DOHH2 (cell line): ENCODE results near the gene IRF6.

Source experiments
- H3F3A ChIP-seq: fragments of 200-600 bp; sonication (generic), shearing (Covaris generic); 2 replicates; pipeline ENCODE4 v1.6.0; 2016; ENCODE audit warnings: antibody characterized with exemption, mild to moderate bottlenecking; ENCODE audit not compliant: control insufficient read depth, insufficient read depth
- H3K27ac ChIP-seq: fragments of 200-600 bp; sonication (generic); 2 replicates; pipeline ENCODE4 v1.5.1; 2014; ENCODE audit warnings: low read depth, mild to moderate bottlenecking, low read length, moderate library complexity
- H3K27me3 ChIP-seq: fragments of 200-600 bp; sonication (generic); 2 replicates; pipeline ENCODE4 v1.6.1; 2014; ENCODE audit warnings: mild to moderate bottlenecking, low read length, mixed read lengths; ENCODE audit not compliant: control insufficient read depth
- H3K36me3 ChIP-seq: fragments of 200-600 bp; sonication (generic); 2 replicates; pipeline ENCODE4 v1.6.1; 2014; ENCODE audit warnings: mild to moderate bottlenecking, low read length, moderate library complexity, mixed read lengths; ENCODE audit not compliant: control insufficient read depth
- H3K4me1 ChIP-seq: fragments of 200-600 bp; sonication (generic); 2 replicates; pipeline ENCODE4 v1.6.1; 2014; ENCODE audit warnings: mild to moderate bottlenecking, low read length, mixed read lengths; ENCODE audit not compliant: control insufficient read depth
- H3K4me2 ChIP-seq: fragments of 200-600 bp; sonication (generic); 2 replicates; pipeline ENCODE4 v1.6.0; 2014; ENCODE audit warnings: mild to moderate bottlenecking, low read length, moderate library complexity
- H3K4me3 ChIP-seq: fragments of 200-600 bp; sonication (generic); 2 replicates; pipeline ENCODE4 v1.5.1; 2014; ENCODE audit warnings: mild to moderate bottlenecking, low read length, mixed read lengths
- H3K79me2 ChIP-seq: fragments of 200-600 bp; sonication (generic); 2 replicates; pipeline ENCODE4 v1.6.1; 2014; ENCODE audit warnings: mild to moderate bottlenecking, low read length, mixed read lengths; ENCODE audit not compliant: control insufficient read depth
- H3K9me2 ChIP-seq: fragments of 200-600 bp; sonication (generic); replicated peaks from 2 replicates; pipeline ENCODE4 v1.6.1; 2014; ENCODE audit warnings: mild to moderate bottlenecking, low read length, mixed read lengths; ENCODE audit not compliant: control insufficient read depth
- H3K9me3 ChIP-seq: fragments of 200-600 bp; sonication (generic); 2 replicates; pipeline ENCODE4 v1.6.1; 2014; ENCODE audit warnings: antibody characterized with exemption, low read length, mixed read lengths; ENCODE audit not compliant: control insufficient read depth, insufficient read depth
- H4K20me1 ChIP-seq: fragments of 200-600 bp; sonication (generic); 2 replicates; pipeline ENCODE4 v1.6.0; 2014; ENCODE audit warnings: low read depth, mild to moderate bottlenecking, antibody characterized with exemption, low read length, moderate library complexity; ENCODE audit not compliant: control insufficient read depth, insufficient read depth
- EZH2phosphoT487 ChIP-seq: fragments of 200-600 bp; sonication (generic); IDR thresholded peaks from 2 replicates; pipeline ENCODE4 v1.6.1; 2017; ENCODE audit warnings: borderline replicate concordance, mild to moderate bottlenecking, antibody characterized with exemption, low read length, moderate library complexity, mixed read lengths
- TF ChIP-seq, protein P1 (sequence below): fragments of 200-600 bp; sonication (generic); IDR thresholded peaks from one replicate; pipeline ENCODE4 v1.5.1; 2014; ENCODE audit warnings: antibody characterized with exemption, mild to moderate bottlenecking, low read depth, low read length; ENCODE audit not compliant: poor library complexity, severe bottlenecking

IRF6 gene

GRCh38 chr1:209837671-209838070 is 31.7 kb upstream of the IRF6 start:
- Histone ChIP-seq H3K4me1 (no peaks in the 10 kb centered on the region), H3K4me3 (no peak overlapping the region), H3K27me3 (no peaks in the 10 kb centered on the region), H3K36me3 (peaks cover 100% of the 10 kb centered on the region), H3K27ac (no peak overlapping the region), H3K9me3 (no peaks in the 10 kb centered on the region), H3F3A (no peaks in the 10 kb centered on the region), H3K9me2 (no peaks in the 10 kb centered on the region), H3K4me2 (no peak overlapping the region), H4K20me1 (no peaks in the 10 kb centered on the region), H3K79me2 (no peaks in the 10 kb centered on the region)
- TF ChIP-seq, protein P1, sequence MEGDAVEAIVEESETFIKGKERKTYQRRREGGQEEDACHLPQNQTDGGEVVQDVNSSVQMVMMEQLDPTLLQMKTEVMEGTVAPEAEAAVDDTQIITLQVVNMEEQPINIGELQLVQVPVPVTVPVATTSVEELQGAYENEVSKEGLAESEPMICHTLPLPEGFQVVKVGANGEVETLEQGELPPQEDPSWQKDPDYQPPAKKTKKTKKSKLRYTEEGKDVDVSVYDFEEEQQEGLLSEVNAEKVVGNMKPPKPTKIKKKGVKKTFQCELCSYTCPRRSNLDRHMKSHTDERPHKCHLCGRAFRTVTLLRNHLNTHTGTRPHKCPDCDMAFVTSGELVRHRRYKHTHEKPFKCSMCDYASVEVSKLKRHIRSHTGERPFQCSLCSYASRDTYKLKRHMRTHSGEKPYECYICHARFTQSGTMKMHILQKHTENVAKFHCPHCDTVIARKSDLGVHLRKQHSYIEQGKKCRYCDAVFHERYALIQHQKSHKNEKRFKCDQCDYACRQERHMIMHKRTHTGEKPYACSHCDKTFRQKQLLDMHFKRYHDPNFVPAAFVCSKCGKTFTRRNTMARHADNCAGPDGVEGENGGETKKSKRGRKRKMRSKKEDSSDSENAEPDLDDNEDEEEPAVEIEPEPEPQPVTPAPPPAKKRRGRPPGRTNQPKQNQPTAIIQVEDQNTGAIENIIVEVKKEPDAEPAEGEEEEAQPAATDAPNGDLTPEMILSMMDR = no peak
- TF ChIP-seq EZH2phosphoT487 = no peak

DNA sequence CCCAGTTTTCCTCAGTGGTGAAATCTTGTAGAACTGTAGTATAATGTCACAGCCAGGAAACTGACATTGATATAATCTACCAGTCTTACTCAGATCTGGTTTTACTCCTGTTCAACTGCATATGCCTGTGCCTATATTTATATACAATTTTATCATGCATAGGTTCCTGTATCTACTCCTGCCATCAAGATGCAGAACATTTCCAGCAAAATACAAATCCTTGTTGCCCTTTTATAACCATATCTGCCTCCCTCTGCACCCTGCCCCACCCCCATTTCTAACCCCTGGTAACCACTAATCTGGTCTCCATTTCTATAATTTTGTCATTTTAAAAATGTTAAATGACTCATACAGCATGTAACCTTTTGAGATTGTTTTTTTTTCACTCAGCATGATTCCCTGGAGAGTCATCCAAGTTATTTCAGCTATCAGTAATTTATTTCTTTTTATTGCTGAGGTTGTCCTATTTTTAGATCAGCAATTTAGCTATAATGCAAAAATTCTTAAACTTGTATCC is 29.9 kb upstream of the IRF6 start:
- Histone ChIP-seq H3F3A (peaks cover 2% of the 10 kb centered on the region; the same call in 1 of the 2 replicates), H3K4me3 (no peak overlapping the region), H3K36me3 (peaks cover 98% of the 10 kb centered on the region), H3K9me3 (no peaks in the 10 kb centered on the region), H3K4me1 (no peaks in the 10 kb centered on the region), H3K79me2 (peaks cover 5% of the 10 kb centered on the region), H3K27ac (no peak overlapping the region), H4K20me1 (no peaks in the 10 kb centered on the region), H3K9me2 (no peaks in the 10 kb centered on the region), H3K4me2 (no peak overlapping the region), H3K27me3 (no peaks in the 10 kb centered on the region)
- TF ChIP-seq, protein P1 = no peak
- no peak for TF ChIP-seq EZH2phosphoT487

- Histone ChIP-seq H4K20me1 (no peaks in the 10 kb centered on the region), H3K27me3 (no peaks in the 10 kb centered on the region), H3K9me2 (no peaks in the 10 kb centered on the region), H3K4me3 (no peak overlapping the region), H3K36me3 (peaks cover 72% of the 10 kb centered on the region), H3K4me1 (peaks cover 22% of the 10 kb centered on the region), H3F3A (peaks cover 2% of the 10 kb centered on the region; the same call in 1 of the 2 replicates), H3K4me2 (no peak overlapping the region), H3K27ac (no peak overlapping the region), H3K9me3 (no peaks in the 10 kb centered on the region), H3K79me2 (peaks cover 36% of the 10 kb centered on the region)
- no peak for TF ChIP-seq EZH2phosphoT487
- TF ChIP-seq, protein P1 = no peak
Observed at GRCh38 chr1:209831615-209832014, 25.7 kb upstream of the IRF6 start.
